Measurements from ENCODE around the gene SLIT3. TPM values are rescaled to one million over a fixed set of nuclear protein-coding genes. Genes with fewer than 3 reads are reported as not detected.

SLIT3 gene
- total and polyA plus RNA-seq, 2 experiments from 2014 or later, result 0.59 to 0.71 TPM

GRCh38 chr5:168776070-168776469 lies 524.9 kb downstream of the SLIT3 start (continued):
- TF ChIP-seq ZNF462 (CRISPR knock-in tag; IDR thresholded peaks at IDR 0.05) (no peak), EZH2phosphoT487 (IDR thresholded peaks at IDR 0.05; ENCODE audit: unreplicated experiment) (no peak)

GRCh38 chr5:168773226-168773625 lies 527.7 kb downstream of the SLIT3 start:
- DNase-seq (ENCODE audit: low spot score) (no peak), ATAC-seq (no peak)
- no peak overlapping the region for H3K27ac Mint-ChIP-seq
- peaks cover 7% of the 10 kb centered on the region; the same call in 2 of the 3 replicates for H3K9me3 Mint-ChIP-seq
- no peak overlapping the region for H2AFZ ChIP-seq
- H3K4me1 Mint-ChIP-seq, result peaks cover 4% of the 10 kb centered on the region; the same call in 1 of the 3 replicates
- no peak overlapping the region for H3K4me3 ChIP-seq
- H3K36me3 ChIP-seq (ENCODE audit: insufficient read depth), result no peaks in the 10 kb centered on the region
- H3K4me1 ChIP-seq (ENCODE audit: insufficient read depth), result no peaks in the 10 kb centered on the region
- H3K27me3 ChIP-seq (ENCODE audit: insufficient read depth), result no peaks in the 10 kb centered on the region
- H3F3A ChIP-seq (replicated peaks; ENCODE audit: low read depth), result no peaks in the 10 kb centered on the region
- no peak overlapping the region for H3K4me2 ChIP-seq
- no peak overlapping the region for H3K4me3 Mint-ChIP-seq
- no peak overlapping the region for H3K27ac ChIP-seq (ENCODE audit: low read depth)
- H3K36me3 Mint-ChIP-seq (ENCODE audit: low read depth), result no peaks in the 10 kb centered on the region
- no peaks in the 10 kb centered on the region for H3K9me2 ChIP-seq (ENCODE audit: insufficient read depth)
- H4K20me1 ChIP-seq (replicated peaks; ENCODE audit: insufficient read depth), result no peaks in the 10 kb centered on the region
- no peaks in the 10 kb centered on the region for H3K79me2 ChIP-seq (replicated peaks; ENCODE audit: insufficient read depth)
- peaks cover 9% of the 10 kb centered on the region for H3K27me3 Mint-ChIP-seq (ENCODE audit: insufficient read depth, low read depth, poor library complexity)
- TF ChIP-seq CREB1 (CRISPR knock-in tag; IDR thresholded peaks at IDR 0.05; ENCODE audit: low read depth), result no peak
- TF ChIP-seq ETS1 (IDR thresholded peaks at IDR 0.05), result no peak
- no peak for TF ChIP-seq EZH2phosphoT487 (IDR thresholded peaks at IDR 0.05; ENCODE audit: unreplicated experiment)
- no peak for TF ChIP-seq EZH2 (IDR thresholded peaks at IDR 0.05; ENCODE audit: low read depth, unreplicated experiment)
- TF ChIP-seq POLR2AphosphoS5 (IDR thresholded peaks at IDR 0.05; ENCODE audit: low read depth), result no peak
- TF ChIP-seq NANOG (IDR thresholded peaks at IDR 0.05; ENCODE audit: borderline replicate concordance), result no peak
- TF ChIP-seq ZNF331 (CRISPR knock-in tag; IDR thresholded peaks at IDR 0.05; ENCODE audit: low read depth), result no peak
- TF ChIP-seq ZNF114 (CRISPR knock-in tag; IDR thresholded peaks at IDR 0.05), result no peak
- no peak for TF ChIP-seq CTCF (conservative IDR thresholded peaks at IDR 0.05; ENCODE audit: low read depth in 2 of 2)
- TF ChIP-seq STAT1 (IDR thresholded peaks at IDR 0.05; ENCODE audit: unreplicated experiment), result no peak
- TF ChIP-seq REST (IDR thresholded peaks at IDR 0.05; ENCODE audit: unreplicated experiment), result no peak
- TF ChIP-seq JUNB (IDR thresholded peaks at IDR 0.05; ENCODE audit: unreplicated experiment), result no peak

Measured in GM23338 (cell line).